A549 (cell line): ENCODE results near the gene ZFYVE28.

ENCODE experiments used
- BHLHE40 ChIP-seq: IDR thresholded peaks from 2 replicates; pipeline ENCODE4 v1.6.1; 2012; ENCODE audit warnings: low read depth, low read length, inconsistent platforms
- EHMT2 ChIP-seq: fragments of 200-600 bp; sonication (generic); IDR thresholded peaks from 2 replicates; pipeline ENCODE4 v1.6.1; 2016; ENCODE audit warnings: antibody characterized with exemption, low read depth, mild to moderate bottlenecking, moderate library complexity
- MAFK ChIP-seq: fragments of 450-650 bp; IDR thresholded peaks from 2 replicates; pipeline ENCODE4 v1.6.1; 2014; ENCODE audit not compliant: partially characterized antibody
- MYC ChIP-seq: IDR thresholded peaks from 2 replicates; pipeline ENCODE4 v1.6.1; 2012; ENCODE audit warnings: mild to moderate bottlenecking, inconsistent platforms, low read length, improper control_type of control experiment, borderline replicate concordance
- TF ChIP-seq, protein P1 (sequence below): fragments of >200 bp; sonication (Bioruptor Twin); formaldehyde crosslinking; IDR thresholded peaks from 3 replicates; pipeline ENCODE4 v1.5.1; 2016

GRCh38 chr4:2247128-2248043 lies 171.1 kb downstream of the ZFYVE28 start:
- TF ChIP-seq, protein P1, sequence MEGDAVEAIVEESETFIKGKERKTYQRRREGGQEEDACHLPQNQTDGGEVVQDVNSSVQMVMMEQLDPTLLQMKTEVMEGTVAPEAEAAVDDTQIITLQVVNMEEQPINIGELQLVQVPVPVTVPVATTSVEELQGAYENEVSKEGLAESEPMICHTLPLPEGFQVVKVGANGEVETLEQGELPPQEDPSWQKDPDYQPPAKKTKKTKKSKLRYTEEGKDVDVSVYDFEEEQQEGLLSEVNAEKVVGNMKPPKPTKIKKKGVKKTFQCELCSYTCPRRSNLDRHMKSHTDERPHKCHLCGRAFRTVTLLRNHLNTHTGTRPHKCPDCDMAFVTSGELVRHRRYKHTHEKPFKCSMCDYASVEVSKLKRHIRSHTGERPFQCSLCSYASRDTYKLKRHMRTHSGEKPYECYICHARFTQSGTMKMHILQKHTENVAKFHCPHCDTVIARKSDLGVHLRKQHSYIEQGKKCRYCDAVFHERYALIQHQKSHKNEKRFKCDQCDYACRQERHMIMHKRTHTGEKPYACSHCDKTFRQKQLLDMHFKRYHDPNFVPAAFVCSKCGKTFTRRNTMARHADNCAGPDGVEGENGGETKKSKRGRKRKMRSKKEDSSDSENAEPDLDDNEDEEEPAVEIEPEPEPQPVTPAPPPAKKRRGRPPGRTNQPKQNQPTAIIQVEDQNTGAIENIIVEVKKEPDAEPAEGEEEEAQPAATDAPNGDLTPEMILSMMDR = no peak
- no peak for TF ChIP-seq MAFK
- no peak for TF ChIP-seq EHMT2
- no peak for TF ChIP-seq BHLHE40
- no peak for TF ChIP-seq MYC
